ENCODE measurements around the gene TNRC6C. TPM values are rescaled to one million over a fixed set of nuclear protein-coding genes. Genes with fewer than 3 reads are reported as not detected.

Gene TNRC6C
- total RNA-seq, 2 experiments from 2014 or later, result 74.7 TPM

- peaks cover 10% of the 10 kb centered on the region for H3K4me1 Mint-ChIP-seq
- H3K27ac Mint-ChIP-seq, result no peak overlapping the region
- POLR2A ChIA-PET, result interaction anchor here (1.5 to 7.8 kb wide), 3 partner anchors 20 to 32 kb away, joined by 3 to 77 read pairs (median 8); partner anchors contain the start of genes TMC6 and TMC8
- no peak overlapping the region for H3K4me3 Mint-ChIP-seq
- H3K27me3 Mint-ChIP-seq, result no peaks in the 10 kb centered on the region
- no peak for DNase-seq
- no peaks in the 10 kb centered on the region for H3K9me3 Mint-ChIP-seq
- ATAC-seq (ENCODE audit: low read depth), result no peak
- H3K36me3 Mint-ChIP-seq, result peaks cover 12% of the 10 kb centered on the region
Measured at GRCh38 chr17:78107976-78108725, 149.6 kb downstream of the TNRC6C start.

GRCh38 chr17:78108726-78109488 lies 150.4 kb downstream of the TNRC6C start:
- Mint-ChIP-seq H3K4me3 (no peak overlapping the region), H3K27ac (peak overlapping the region; percentile 30)

GRCh38 chr17:78109489-78109761 lies 150.9 kb downstream of the TNRC6C start:
- DNase-seq, result no peak
- H3K4me1 Mint-ChIP-seq, result peaks cover 22% of the 10 kb centered on the region
- no peaks in the 10 kb centered on the region for H3K9me3 Mint-ChIP-seq
- POLR2A ChIA-PET, result interaction anchor here (2.5 to 7.8 kb wide), 2 partner anchors 19 to 30 kb away, joined by 8 to 77 read pairs; partner anchors contain the start of genes TMC6 and TMC8
- H3K27me3 Mint-ChIP-seq, result no peaks in the 10 kb centered on the region
- H3K36me3 Mint-ChIP-seq, result peaks cover 23% of the 10 kb centered on the region
- ATAC-seq (ENCODE audit: low read depth), result no peak
- no peak overlapping the region for H3K4me3 Mint-ChIP-seq
- no peak overlapping the region for H3K27ac Mint-ChIP-seq

More at GRCh38 chr17:78108726-78109488, 150.4 kb downstream of the TNRC6C start:
- no peak for ATAC-seq (ENCODE audit: low read depth)
- H3K36me3 Mint-ChIP-seq, result peaks cover 18% of the 10 kb centered on the region
- DNase-seq, result no peak
- POLR2A ChIA-PET, result interaction anchor here (1.5 to 7.8 kb wide), 3 partner anchors 19 to 31 kb away, joined by 3 to 77 read pairs (median 8); partner anchors contain the start of genes TMC6 and TMC8
- H3K27me3 Mint-ChIP-seq, result no peaks in the 10 kb centered on the region
- H3K4me1 Mint-ChIP-seq, result peaks cover 17% of the 10 kb centered on the region
- no peaks in the 10 kb centered on the region for H3K9me3 Mint-ChIP-seq

- Mint-ChIP-seq H3K36me3 (peaks cover 26% of the 10 kb centered on the region), H3K9me3 (no peaks in the 10 kb centered on the region), H3K4me1 (peaks cover 29% of the 10 kb centered on the region), H3K27me3 (no peaks in the 10 kb centered on the region), H3K4me3 (no peak overlapping the region), H3K27ac (no peak overlapping the region)
- POLR2A ChIA-PET, result interaction anchor here (0.6 to 7.8 kb wide), 3 partner anchors 18 to 67 kb away, joined by 3 to 77 read pairs (median 3); partner anchors contain the start of genes TMC6 and TMC8
- DNase-seq (no peak), ATAC-seq (ENCODE audit: low read depth) (no peak)
Measured at GRCh38 chr17:78110363-78111015, 152.0 kb downstream of the TNRC6C start.

- no peak for DNase-seq
Measured at GRCh38 chr17:78111016-78111726, 152.7 kb downstream of the TNRC6C start.

GRCh38 chr17:78111727-78112517 lies 153.4 kb downstream of the TNRC6C start:
- no peaks in the 10 kb centered on the region for H3K27me3 Mint-ChIP-seq
- peaks cover 27% of the 10 kb centered on the region for H3K36me3 Mint-ChIP-seq
- ATAC-seq (ENCODE audit: low read depth), result no peak
- H3K27ac Mint-ChIP-seq, result peak overlapping the region; percentile 93
- H3K4me1 Mint-ChIP-seq, result peaks cover 29% of the 10 kb centered on the region
- H3K4me3 Mint-ChIP-seq, result peak overlapping the region; percentile 65
- no peak for DNase-seq
- H3K9me3 Mint-ChIP-seq, result no peaks in the 10 kb centered on the region
- POLR2A ChIA-PET, result interaction anchor here (1.5 to 7.8 kb wide), 5 partner anchors 16 to 63 kb away, joined by 4 to 77 read pairs (median 20); partner anchors contain the start of genes TMC6 and TMC8

More at GRCh38 chr17:78111016-78111726, 152.7 kb downstream of the TNRC6C start:
- no peaks in the 10 kb centered on the region for H3K27me3 Mint-ChIP-seq
- no peak for ATAC-seq (ENCODE audit: low read depth)
- peaks cover 26% of the 10 kb centered on the region for H3K36me3 Mint-ChIP-seq
- POLR2A ChIA-PET, result interaction anchor here (0.6 to 7.8 kb wide), 4 partner anchors 17 to 66 kb away, joined by 3 to 77 read pairs (median 4); partner anchors contain the start of genes TMC6 and TMC8
- peaks cover 29% of the 10 kb centered on the region for H3K4me1 Mint-ChIP-seq
- no peak overlapping the region for H3K27ac Mint-ChIP-seq
- no peaks in the 10 kb centered on the region for H3K9me3 Mint-ChIP-seq
- no peak overlapping the region for H3K4me3 Mint-ChIP-seq

GRCh38 chr17:78112518-78113471 lies 154.3 kb downstream of the TNRC6C start:
- H3K4me1 Mint-ChIP-seq, result peaks cover 29% of the 10 kb centered on the region
- H3K9me3 Mint-ChIP-seq, result no peaks in the 10 kb centered on the region
- H3K27ac Mint-ChIP-seq, result peak overlapping the region; percentile 93
- POLR2A ChIA-PET, result interaction anchor here (0.5 to 7.8 kb wide), 11 partner anchors 9 to 116 kb away, joined by 3 to 77 read pairs (median 4); partner anchors contain the start of genes TMC6 and TMC8
- peak; percentile 58 for ATAC-seq (ENCODE audit: low read depth)
- H3K4me3 Mint-ChIP-seq, result peak overlapping the region; percentile 65
- H3K27me3 Mint-ChIP-seq, result no peaks in the 10 kb centered on the region
- H3K36me3 Mint-ChIP-seq, result peaks cover 29% of the 10 kb centered on the region
- peak; percentile 90 for DNase-seq

- peak overlapping the region; percentile 81 for H3K27ac Mint-ChIP-seq
- POLR2A ChIA-PET, result interaction anchor here (1.1 to 7.8 kb wide), 8 partner anchors 8 to 72 kb away, joined by 3 to 77 read pairs (median 10); partner anchors contain the start of genes TMC6 and TMC8
Measured at GRCh38 chr17:78113804-78114785, 155.6 kb downstream of the TNRC6C start.

GRCh38 chr17:78114831-78115723 lies 156.6 kb downstream of the TNRC6C start:
- no peak for ATAC-seq (ENCODE audit: low read depth)
- DNase-seq, result no peak
- POLR2A ChIA-PET, result interaction anchor here (1.2 to 7.8 kb wide), 5 partner anchors 13 to 99 kb away, joined by 6 to 77 read pairs (median 20); partner anchors contain the start of genes BIRC5, TMC6 and TMC8
- Mint-ChIP-seq H3K9me3 (no peaks in the 10 kb centered on the region), H3K27ac (peak overlapping the region; percentile 81), H3K27me3 (no peaks in the 10 kb centered on the region), H3K36me3 (peaks cover 34% of the 10 kb centered on the region), H3K4me1 (peaks cover 29% of the 10 kb centered on the region), H3K4me3 (no peak overlapping the region)

More at GRCh38 chr17:78113804-78114785, 155.6 kb downstream of the TNRC6C start:
- no peaks in the 10 kb centered on the region for H3K9me3 Mint-ChIP-seq
- H3K36me3 Mint-ChIP-seq, result peaks cover 32% of the 10 kb centered on the region
- ATAC-seq (ENCODE audit: low read depth) (peak; percentile 55), DNase-seq (no peak)
- H3K27me3 Mint-ChIP-seq, result no peaks in the 10 kb centered on the region
- H3K4me1 Mint-ChIP-seq, result peaks cover 28% of the 10 kb centered on the region
- peak overlapping the region; percentile 45 for H3K4me3 Mint-ChIP-seq

Measured in activated naive CD8-positive, alpha-beta T cell treated with anti-CD3 and anti-CD28 coated beads, Interleukin-2, amount 10 ng/mL, durations not matched to agents 7 days and 5 days (primary cell).